Esophagus (tissue), 2 donors: ENCODE measurements around the gene SPRYD3. TPM values are rescaled to one million over a fixed set of nuclear protein-coding genes. Genes with fewer than 3 reads are reported as not detected.
"Not testable (repeated sequence)": the region's sequence is repeated elsewhere in the genome, so short reads cannot be mapped to it uniquely, and the experiment has no call there.

Experiments used
- H3K27ac ChIP-seq, 2 donors: one replicate each; pipeline ENCODE4 v1.5.1; 2013; ENCODE audit warnings: low read depth in 2 of 2, mild to moderate bottlenecking in 2 of 2, inconsistent platforms in 1 of 2, low read length in 1 of 2, moderate library complexity in 1 of 2
- H3K27me3 ChIP-seq, 2 donors: one replicate each; pipeline ENCODE4 v1.6.1; 2013; ENCODE audit warnings: low read length in 2 of 2, control low read depth in 1 of 2, mild to moderate bottlenecking in 1 of 2; ENCODE audit not compliant: insufficient read depth in 2 of 2, control insufficient read depth in 1 of 2
- H3K36me3 ChIP-seq, 2 donors: one replicate each; pipeline ENCODE4 v1.6.1; 2013; ENCODE audit warnings: low read length in 1 of 2; ENCODE audit not compliant: control insufficient read depth in 2 of 2, insufficient read depth in 2 of 2
- H3K4me1 ChIP-seq, 2 donors: one replicate each; pipeline ENCODE4 v1.6.1; 2013; ENCODE audit warnings: low read length in 1 of 2; ENCODE audit not compliant: control insufficient read depth in 2 of 2, insufficient read depth in 2 of 2
- H3K4me3 ChIP-seq, 2 donors: one replicate each; pipeline ENCODE4 v1.5.1; 2013; ENCODE audit warnings: low read length in 2 of 2, mild to moderate bottlenecking in 2 of 2, low read depth in 1 of 2, moderate library complexity in 1 of 2
- H3K9me3 ChIP-seq, 2 donors: one replicate each; pipeline ENCODE4 v1.6.1; 2013; ENCODE audit warnings: mild to moderate bottlenecking in 2 of 2, low read depth in 1 of 2, low read length in 1 of 2, moderate library complexity in 1 of 2; ENCODE audit not compliant: control insufficient read depth in 2 of 2, insufficient read depth in 1 of 2
- WGBS, 2 donors: extraction: QIAGEN DNeasy Blood & Tissue Kit; methylation state at CpG; one replicate each; pipeline ENCODE4 v1.1.7; 2013; 5-methylcytosine and 5-hydroxymethylcytosine counted together
- polyA plus RNA-seq, 2 donors: library from polyadenylated mRNA; stranded (reverse); fragments of 200-250 nt; gene quantifications; one replicate each; pipeline ENCODE4 v1.2.3, GENCODE V29; 2013
- donor health status: healthy with polysubstance abuse.
- donor health status: Bipolar disorder and iron deficiency.

Gene SPRYD3
- polyA plus RNA-seq, 2 donors: 16.1 to 24.1 TPM

- Histone ChIP-seq H3K9me3 (no peaks in the 10 kb centered on the region), H3K36me3 (peaks cover 13 to 32% of the 10 kb centered on the region in 2 donors)
- WGBS, 2 donors: 73 to 77% methylated on average over 8 of the region's 8 CpGs
Observed at GRCh38 chr12:53034459-53034858, 44.7 kb downstream of the SPRYD3 start.

GRCh38 chr12:53033832-53034231 lies 45.4 kb downstream of the SPRYD3 start:
- H3K27ac ChIP-seq, H3K4me3 ChIP-seq, H3K9me3 ChIP-seq, H3K27me3 ChIP-seq, H3K4me1 ChIP-seq: not testable (repeated sequence)
- H3K36me3 ChIP-seq: peaks cover 10 to 32% of the 10 kb centered on the region in 2 donors
- WGBS, 2 donors: 80 to 82% methylated on average over 10 of the region's 10 CpGs

More at GRCh38 chr12:53034459-53034858, 44.7 kb downstream of the SPRYD3 start:
- H3K27me3 ChIP-seq: no peaks in the 10 kb centered on the region
- no peak overlapping the region for H3K4me3 ChIP-seq
- H3K27ac ChIP-seq: no peak overlapping the region
- no peaks in the 10 kb centered on the region for H3K4me1 ChIP-seq

GRCh38 chr12:53031616-53032015 lies 47.6 kb downstream of the SPRYD3 start:
- no peaks in the 10 kb centered on the region for H3K9me3 ChIP-seq
- no peak overlapping the region for H3K27ac ChIP-seq
- no peaks in the 10 kb centered on the region for H3K4me1 ChIP-seq
- no peaks in the 10 kb centered on the region for H3K27me3 ChIP-seq
- WGBS, 2 donors: 86 to 90% methylated on average over 3 of the region's 3 CpGs
- no peak overlapping the region for H3K4me3 ChIP-seq
- peaks cover 10 to 31% of the 10 kb centered on the region in 2 donors for H3K36me3 ChIP-seq

- H3K4me3 ChIP-seq, H3K27me3 ChIP-seq, H3K4me1 ChIP-seq, H3K9me3 ChIP-seq, H3K27ac ChIP-seq: not testable (repeated sequence)
- 89 to 90% methylated on average over 13 of the region's 13 CpGs for WGBS, 2 donors
- H3K36me3 ChIP-seq: peaks cover 2 to 21% of the 10 kb centered on the region in 2 donors
Observed at GRCh38 chr12:53027014-53027413, 52.2 kb downstream of the SPRYD3 start.

GRCh38 chr12:53025250-53025649 lies 53.9 kb downstream of the SPRYD3 start:
- H3K4me1 ChIP-seq: no peaks in the 10 kb centered on the region
- no peaks in the 10 kb centered on the region for H3K9me3 ChIP-seq
- H3K27me3 ChIP-seq: no peaks in the 10 kb centered on the region
- no peak overlapping the region for H3K27ac ChIP-seq
- H3K36me3 ChIP-seq: peaks cover 8 to 18% of the 10 kb centered on the region in 2 donors
- no peak overlapping the region for H3K4me3 ChIP-seq
- WGBS, 2 donors: 89 to 90% methylated on average over 3 of the region's 3 CpGs

GRCh38 chr12:53014709-53015108 lies 64.5 kb downstream of the SPRYD3 start:
- 80 to 82% methylated on average over 2 of the region's 2 CpGs for WGBS, 2 donors
- H3K36me3 ChIP-seq: peaks cover 4 to 6% of the 10 kb centered on the region in 2 donors
- no peaks in the 10 kb centered on the region for H3K9me3 ChIP-seq
- no peaks in the 10 kb centered on the region for H3K27me3 ChIP-seq
- H3K4me3 ChIP-seq: no peak overlapping the region
- no peaks in the 10 kb centered on the region for H3K4me1 ChIP-seq
- no peak overlapping the region for H3K27ac ChIP-seq

Other genes with a start within 250 kb of the SPRYD3 start
- 1 to 10 TPM in 1 of 2 donors, under 1 TPM in 1; 0.75 to 1.8 TPM for gene KRT79, start 245.1 kb downstream of the SPRYD3 start, polyA plus RNA-seq
- gene KRT78, start 230.4 kb downstream of the SPRYD3 start, polyA plus RNA-seq: 1,000 to 10,000 TPM in 1 of 2 donors, 100 to 1,000 TPM in 1; 633 to 1,998 TPM
- 100 to 1,000 TPM in 1 of 2 donors, 10 to 100 TPM in 1; 38.7 to 105 TPM for gene KRT8, start 174.3 kb downstream of the SPRYD3 start, polyA plus RNA-seq
- 100 to 1,000 TPM; 101 to 256 TPM for gene KRT18, start 130.3 kb downstream of the SPRYD3 start, polyA plus RNA-seq
- 100 to 1,000 TPM in 1 of 2 donors, 10 to 100 TPM in 1; 58.8 to 102 TPM for gene EIF4B, start 72.9 kb downstream of the SPRYD3 start, polyA plus RNA-seq
- gene TNS2, start 29.3 kb downstream of the SPRYD3 start, polyA plus RNA-seq: 10 to 100 TPM; 32.9 to 48.6 TPM
- 10 to 100 TPM; 40.8 to 59.1 TPM for gene IGFBP6, start 18.3 kb upstream of the SPRYD3 start, polyA plus RNA-seq
- gene SOAT2, start 24.1 kb upstream of the SPRYD3 start, polyA plus RNA-seq: under 1 TPM; 0.14 to 0.16 TPM
- 1 to 10 TPM; 4.7 to 5.3 TPM for gene ZNF740, start 101.3 kb upstream of the SPRYD3 start, polyA plus RNA-seq
- 10 to 100 TPM; 25.6 to 63.7 TPM for gene CSAD, start 101.5 kb upstream of the SPRYD3 start, polyA plus RNA-seq
- gene ITGB7, start 127.9 kb upstream of the SPRYD3 start, polyA plus RNA-seq: 1 to 10 TPM; 7.5 to 8.0 TPM
- 100 to 1,000 TPM in 1 of 2 donors, 10 to 100 TPM in 1; 84.8 to 104 TPM for gene RARG, start 152.8 kb upstream of the SPRYD3 start, polyA plus RNA-seq
- gene ESPL1, start 188.9 kb upstream of the SPRYD3 start, polyA plus RNA-seq: 10 to 100 TPM; 43.8 to 66.1 TPM
- 100 to 1,000 TPM; 612 to 762 TPM for gene PFDN5, start 216.2 kb upstream of the SPRYD3 start, polyA plus RNA-seq
- 10 to 100 TPM; 41.8 to 75.0 TPM for gene MYG1, start 220.3 kb upstream of the SPRYD3 start, polyA plus RNA-seq
- 10 to 100 TPM; 31.4 to 41.2 TPM for gene AAAS, start 242.2 kb upstream of the SPRYD3 start, polyA plus RNA-seq